K562 (cell line): ENCODE results near the gene NUDT9. TPM values are rescaled to one million over a fixed set of nuclear protein-coding genes. Genes with fewer than 3 reads are reported as not detected.

Experiments used
- ARID4B ChIP-seq: sonication (generic); formaldehyde crosslinking; IDR thresholded peaks from 2 replicates; pipeline ENCODE4 v1.8.0; 2022; ENCODE audit warnings: mild to moderate bottlenecking, missing genetic modification reagents
- FUS ChIP-seq: fragments of 200-400 bp; formaldehyde crosslinking; optimal IDR thresholded peaks from 2 replicates; pipeline ENCODE3; 2017; ENCODE audit warnings: low read depth, low read length
- KLF1 ChIP-seq: fragments of 450-650 bp; IDR thresholded peaks from 2 replicates; pipeline ENCODE4 v1.6.1; 2016; ENCODE audit warnings: missing genetic modification characterization, missing compliant biosample characterization
- MECOM ChIP-seq: fragments of 250-450 bp; sonication (Bioruptor Pico); IDR thresholded peaks from 2 replicates; pipeline ENCODE4 v1.8.0; 2022; ENCODE audit warnings: inconsistent platforms
- RBM25 ChIP-seq: fragments of 200-400 bp; formaldehyde crosslinking; IDR thresholded peaks from 2 replicates; pipeline ENCODE4 v1.6.1; 2018; ENCODE audit warnings: low read length, low read depth, moderate library complexity; ENCODE audit not compliant: severe bottlenecking
- ZBTB34 ChIP-seq: fragments of 250-450 bp; sonication (Bioruptor Pico); IDR thresholded peaks from 2 replicates; pipeline ENCODE4 v1.8.0; 2021; ENCODE audit warnings: mild to moderate bottlenecking, moderate library complexity
- ZNF146 ChIP-seq: IDR thresholded peaks from one replicate; pipeline ENCODE4 v1.6.1; 2018; ENCODE audit warnings: missing compliant biosample characterization; ENCODE audit not compliant: unreplicated experiment
- ZNF311 ChIP-seq: fragments of 250-450 bp; sonication (Bioruptor Pico); IDR thresholded peaks from 2 replicates; pipeline ENCODE4 v1.4.0; 2020; ENCODE audit warnings: mild to moderate bottlenecking, moderate library complexity
- ZNF668 ChIP-seq: fragments of 250-450 bp; sonication (Bioruptor Pico); IDR thresholded peaks from 2 replicates; pipeline ENCODE4 v1.8.0; 2022; ENCODE audit warnings: mild to moderate bottlenecking, inconsistent platforms
- polyA plus RNA-seq, 8 experiments: library from polyadenylated mRNA; depleted of rRNA in 4 of 8; stranded (reverse) in 5 of 8; unstranded in 3 of 8; fragments of >200 nt; fragmentation: Nextera tagmentation in 2 of 8; fragmentation: Illumina TruSeq in 1 of 8; extraction: Ambion mirVana in 2 of 8; extraction: Trizol in 1 of 8; gene quantifications; 2 replicates each; pipeline versions ENCODE4 v1.2.1 to v1.2.3, GENCODE V29; 2011 to 2014; ENCODE audit warnings: inconsistent platforms in 1 of 8, missing spikeins in 1 of 8
- total RNA-seq, 7 experiments: library from RNA; depleted of rRNA in 6 of 7; stranded (reverse); fragments of >200 nt in 6 of 7; fragmentation: Illumina TruSeq in 2 of 7; extraction: Trizol in 2 of 7; gene quantifications; 2 replicates each; pipeline versions ENCODE4 v1.2.1 to v1.2.3, GENCODE V29; 2011 to 2021; ENCODE audit warnings: low replicate concordance in 1 of 7

The NUDT9 gene
- total and polyA plus RNA-seq, 9 of the 15 experiments (the other 6 are each of a cell fraction or from before 2014, with no cell fraction given), result 8.5 to 20.8 (median 18.0) TPM

- no peak for TF ChIP-seq MECOM
- TF ChIP-seq FUS, result no peak
- TF ChIP-seq RBM25, result peak; percentile 12
- no peak for TF ChIP-seq KLF1
- no peak for TF ChIP-seq ZNF311
- TF ChIP-seq ZNF668, result no peak
- TF ChIP-seq ZNF146 (CRISPR knock-in tag), result peak; percentile 88
- TF ChIP-seq ARID4B (CRISPR knock-in tag), result no peak
- TF ChIP-seq ZBTB34 (CRISPR knock-in tag), result no peak
Measured at GRCh38 chr4:87458913-87459312, 36.5 kb downstream of the NUDT9 start (continued).
